HL-60 (cell line): ENCODE results near the gene SLC18A2.

Source experiments
- DNase-seq, 2 experiments: peaks; one replicate each; pipeline ENCODE4 v3.0.0-alpha.2; 2010 to 2020; ENCODE audit warnings: low read depth in 1 of 2, low spot score in 1 of 2
- H3K27ac ChIP-seq: fragments of 250-450 bp; sonication (Bioruptor Pico); replicated peaks from 2 replicates; pipeline ENCODE4 v1.5.1; 2020; ENCODE audit warnings: mild to moderate bottlenecking, moderate library complexity
- H3K27me3 ChIP-seq: fragments of 250-450 bp; sonication (Bioruptor Pico); 2 replicates; pipeline ENCODE4 v1.5.1; 2021; ENCODE audit warnings: mild to moderate bottlenecking, moderate library complexity; ENCODE audit not compliant: insufficient read depth, poor library complexity, severe bottlenecking
- H3K4me3 ChIP-seq: replicated peaks from 2 replicates; pipeline ENCODE4 v1.5.1; 2011; ENCODE audit warnings: mild to moderate bottlenecking, control low read depth, low read length; ENCODE audit not compliant: insufficient read depth
- GABPA ChIP-seq: IDR thresholded peaks from 2 replicates; pipeline ENCODE4 v1.6.1; 2012; ENCODE audit warnings: low read depth
- POLR2AphosphoS5 ChIP-seq: IDR thresholded peaks from 2 replicates; pipeline ENCODE4 v1.6.1; 2012; ENCODE audit warnings: low read depth
- REST ChIP-seq: IDR thresholded peaks from 2 replicates; pipeline ENCODE4 v1.6.1; 2012; ENCODE audit warnings: low read depth; ENCODE audit not compliant: insufficient replicate concordance
- SPI1 ChIP-seq: IDR thresholded peaks from 2 replicates; pipeline ENCODE4 v1.6.1; 2012; ENCODE audit warnings: low read depth, mild to moderate bottlenecking, borderline replicate concordance
- TF ChIP-seq, protein P1 (sequence below): IDR thresholded peaks from one replicate; pipeline ENCODE4 v1.5.1; 2011; ENCODE audit warnings: low read length, control low read depth, inconsistent platforms; ENCODE audit not compliant: insufficient read depth

SLC18A2 gene

GRCh38 chr10:117274509-117274908, 33.6 kb downstream of the SLC18A2 start:
- Histone ChIP-seq H3K27ac (no peak overlapping the region), H3K4me3 (no peak overlapping the region), H3K27me3 (no peaks in the 10 kb centered on the region)
- DNase-seq = no peak
- TF ChIP-seq, protein P1, sequence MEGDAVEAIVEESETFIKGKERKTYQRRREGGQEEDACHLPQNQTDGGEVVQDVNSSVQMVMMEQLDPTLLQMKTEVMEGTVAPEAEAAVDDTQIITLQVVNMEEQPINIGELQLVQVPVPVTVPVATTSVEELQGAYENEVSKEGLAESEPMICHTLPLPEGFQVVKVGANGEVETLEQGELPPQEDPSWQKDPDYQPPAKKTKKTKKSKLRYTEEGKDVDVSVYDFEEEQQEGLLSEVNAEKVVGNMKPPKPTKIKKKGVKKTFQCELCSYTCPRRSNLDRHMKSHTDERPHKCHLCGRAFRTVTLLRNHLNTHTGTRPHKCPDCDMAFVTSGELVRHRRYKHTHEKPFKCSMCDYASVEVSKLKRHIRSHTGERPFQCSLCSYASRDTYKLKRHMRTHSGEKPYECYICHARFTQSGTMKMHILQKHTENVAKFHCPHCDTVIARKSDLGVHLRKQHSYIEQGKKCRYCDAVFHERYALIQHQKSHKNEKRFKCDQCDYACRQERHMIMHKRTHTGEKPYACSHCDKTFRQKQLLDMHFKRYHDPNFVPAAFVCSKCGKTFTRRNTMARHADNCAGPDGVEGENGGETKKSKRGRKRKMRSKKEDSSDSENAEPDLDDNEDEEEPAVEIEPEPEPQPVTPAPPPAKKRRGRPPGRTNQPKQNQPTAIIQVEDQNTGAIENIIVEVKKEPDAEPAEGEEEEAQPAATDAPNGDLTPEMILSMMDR = no peak
- TF ChIP-seq POLR2AphosphoS5 (0 out of 2 replicates have a peak, but pooled peaks have one; percentile 53), REST (no peak)

DNA sequence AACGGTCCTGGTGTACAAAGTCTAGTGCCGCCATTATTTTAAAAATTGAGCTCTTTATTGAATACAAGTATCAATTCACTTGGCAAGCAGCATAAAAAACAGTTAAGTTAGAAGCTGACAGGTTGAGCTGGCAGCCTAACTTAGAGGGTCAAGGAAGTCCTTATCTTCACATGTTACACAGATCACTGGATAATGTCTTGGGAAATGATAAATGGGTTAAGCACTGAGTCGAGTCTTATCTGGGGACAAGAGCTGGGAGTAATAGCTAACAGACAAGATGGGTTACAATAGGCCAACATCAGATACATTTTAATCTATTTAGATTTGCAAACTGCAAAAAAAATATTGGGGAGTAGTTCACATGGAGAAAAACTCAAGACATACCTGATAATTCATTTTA, 34.2 kb downstream of the SLC18A2 start:
- no peaks in the 10 kb centered on the region for H3K27me3 ChIP-seq
- TF ChIP-seq SPI1 (no peak), GABPA (no peak), POLR2AphosphoS5 (no peak), REST (no peak)
- TF ChIP-seq, protein P1 = no peak
- no peak overlapping the region for H3K27ac ChIP-seq
- no peak overlapping the region for H3K4me3 ChIP-seq
- no peak for DNase-seq

- H3K27me3 ChIP-seq = no peaks in the 10 kb centered on the region
- no peak overlapping the region for H3K4me3 ChIP-seq
- DNase-seq = no peak
- H3K27ac ChIP-seq = no peak overlapping the region
- no peak for TF ChIP-seq POLR2AphosphoS5
- no peak for TF ChIP-seq SPI1
- no peak for TF ChIP-seq REST
- TF ChIP-seq, protein P1 = no peak
- no peak for TF ChIP-seq GABPA
These were observed 36.8 kb downstream of the SLC18A2 start for GRCh38 chr10:117277675-117278074.
